Measurements from ENCODE around the gene CTDNEP1. TPM values are rescaled to one million over a fixed set of nuclear protein-coding genes. Genes with fewer than 3 reads are reported as not detected.
A peak's percentile ranks its signal among the peaks of the same experiment; 100 is the strongest.

The CTDNEP1 gene
- total RNA-seq, 4 donors from 2014 or later = 38.5 to 82.2 (median 65.9) TPM

DNA sequence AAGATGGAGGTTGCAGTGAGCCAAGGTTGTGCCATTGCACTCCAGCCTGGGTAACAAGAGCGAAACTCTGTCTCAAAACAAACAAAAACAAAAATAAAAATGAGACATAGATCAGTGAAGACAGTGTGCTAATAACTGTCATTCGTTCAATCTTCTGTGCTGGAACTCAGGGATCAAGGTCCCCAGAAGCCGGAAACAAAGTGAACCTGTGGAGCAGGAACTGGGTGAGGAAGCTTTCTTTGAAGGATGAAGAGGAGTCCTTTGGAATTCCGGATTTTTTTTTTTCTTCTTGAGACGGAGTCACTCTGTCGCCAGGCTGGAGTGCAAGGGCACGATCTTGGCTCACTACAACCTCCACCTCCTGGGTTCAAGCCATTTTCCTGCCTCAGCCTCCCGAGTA lies 27.9 kb upstream of the CTDNEP1 start:
- Histone ChIP-seq H3K4me3 (no peak overlapping the region), H3K4me1 (peaks cover 0 to 27% (median 13%) of the 10 kb centered on the region in 4 donors), H3K27ac (peak overlapping the region in 1 of 4 donors; percentile 5), H3K9me3 (no peaks in the 10 kb centered on the region), H3K27me3 (peaks cover 0 to 18% of the 10 kb centered on the region in 2 donors), H3K36me3 (no peaks in the 10 kb centered on the region)
- DNase-seq (ENCODE audit: low spot score in 2 of 2) = no peak
- WGBS, 2 donors = 82 to 87% methylated on average over 8 of the region's 8 CpGs
- TF ChIP-seq EP300 (IDR thresholded peaks at IDR 0.05) = no peak

- H3K4me3 ChIP-seq = no peak overlapping the region
- DNase-seq (ENCODE audit: low spot score in 2 of 2) = no peak
- H3K4me1 ChIP-seq = peaks cover 0 to 21% (median 4%) of the 10 kb centered on the region in 4 donors
- H3K9me3 ChIP-seq = no peaks in the 10 kb centered on the region
- WGBS, 2 donors = 38 to 42% methylated on average over 1 of the region's 1 CpG
- H3K36me3 ChIP-seq = no peaks in the 10 kb centered on the region
- H3K27me3 ChIP-seq = peaks cover 0 to 39% of the 10 kb centered on the region in 2 donors
- TF ChIP-seq CTCF (IDR thresholded peaks at IDR 0.05) = no peak
- TF ChIP-seq POLR2A (IDR thresholded peaks at IDR 0.05) = no peak
- no peak for TF ChIP-seq EP300 (IDR thresholded peaks at IDR 0.05)
- H3K27ac ChIP-seq = no peak overlapping the region
Observed at GRCh38 chr17:7266784-7267183, 15.2 kb upstream of the CTDNEP1 start.

DNA sequence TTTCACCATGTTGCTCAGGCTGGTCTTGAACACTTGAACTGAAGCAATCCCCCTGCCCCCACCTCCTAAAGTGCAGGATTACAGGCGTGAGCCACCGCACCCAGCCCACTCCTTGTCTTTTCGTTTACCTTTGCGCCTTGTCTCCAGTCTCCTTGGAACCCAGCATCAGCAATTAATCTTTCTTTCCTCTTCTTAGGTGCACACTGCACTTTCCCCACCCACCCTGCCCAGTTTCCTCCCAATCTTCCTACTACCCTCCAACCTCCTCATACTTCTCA lies 12.2 kb upstream of the CTDNEP1 start:
- H3K36me3 ChIP-seq = peaks cover 0 to 13% (median 0%) of the 10 kb centered on the region in 3 donors
- TF ChIP-seq CTCF (IDR thresholded peaks at IDR 0.05) (no peak), EP300 (IDR thresholded peaks at IDR 0.05) (no peak), POLR2A (IDR thresholded peaks at IDR 0.05) (no peak)
- peak overlapping the region in 1 of 4 donors; percentile 76 for H3K27ac ChIP-seq
- DNase-seq (ENCODE audit: low spot score in 2 of 2) = no peak
- peaks cover 0 to 55% of the 10 kb centered on the region in 2 donors for H3K27me3 ChIP-seq
- H3K4me1 ChIP-seq = peaks cover 0 to 38% (median 13%) of the 10 kb centered on the region in 4 donors
- 55 to 56% methylated on average over 4 of the region's 4 CpGs for WGBS, 2 donors
- H3K9me3 ChIP-seq = no peaks in the 10 kb centered on the region
- peak overlapping the region in 1 of 4 donors; percentile 41 for H3K4me3 ChIP-seq

DNA sequence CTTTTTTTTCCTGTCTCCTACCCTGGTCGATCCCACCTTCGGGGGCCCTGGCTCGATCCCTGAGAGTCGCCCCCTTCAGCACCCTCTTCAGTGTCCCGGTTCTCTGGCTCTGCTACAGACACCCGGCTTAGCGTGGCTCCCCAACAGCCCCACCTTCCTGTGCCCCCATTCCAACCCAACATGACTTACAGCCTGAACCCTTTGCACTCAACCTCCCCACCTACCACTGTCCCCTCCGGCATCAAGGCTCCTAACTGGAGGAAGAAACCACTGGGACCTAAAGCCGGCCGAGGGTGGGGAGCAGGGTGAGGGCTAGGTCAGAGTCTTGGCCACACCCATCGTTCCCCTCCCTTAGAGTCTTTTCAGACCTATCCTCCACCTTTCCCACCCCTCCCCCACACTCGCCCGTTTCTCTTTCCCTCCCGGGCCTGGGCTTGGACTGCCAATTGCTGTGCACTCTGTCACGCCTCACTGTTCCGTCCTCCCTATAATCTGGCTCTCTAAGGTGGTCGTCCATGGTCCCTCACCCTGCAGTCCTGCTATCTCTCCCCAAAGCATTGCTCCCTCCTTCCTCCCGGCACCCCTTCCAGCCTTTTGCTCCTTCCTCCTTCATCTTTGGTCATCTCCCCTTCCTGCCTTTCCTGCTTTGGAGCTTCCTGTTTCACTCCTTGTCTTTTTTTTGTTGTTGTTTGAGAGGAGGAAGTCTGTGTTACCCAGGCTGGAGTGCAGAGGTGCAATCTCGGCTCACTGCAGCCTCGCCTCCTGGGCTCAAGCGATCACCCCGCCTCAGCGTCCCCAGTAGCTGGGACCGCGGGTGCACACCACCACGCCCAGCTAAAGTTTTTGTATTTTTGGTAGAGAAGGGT lies 11.6 kb upstream of the CTDNEP1 start:
- peak overlapping the region in 3 of 4 donors; percentile 11 to 41 (median 16) for H3K4me3 ChIP-seq
- peaks cover 0 to 55% of the 10 kb centered on the region in 2 donors for H3K27me3 ChIP-seq
- TF ChIP-seq POLR2A (IDR thresholded peaks at IDR 0.05) (no peak), EP300 (IDR thresholded peaks at IDR 0.05) (no peak), CTCF (IDR thresholded peaks at IDR 0.05) (no peak)
- no peaks in the 10 kb centered on the region for H3K9me3 ChIP-seq
- 9 to 14% methylated on average over 26 of the region's 26 CpGs for WGBS, 2 donors
- no peak for DNase-seq (ENCODE audit: low spot score in 2 of 2)
- peaks cover 0 to 38% (median 13%) of the 10 kb centered on the region in 4 donors for H3K4me1 ChIP-seq
- H3K27ac ChIP-seq = peak overlapping the region in 1 of 4 donors; percentile 76
- peaks cover 0 to 19% (median 0%) of the 10 kb centered on the region in 3 donors for H3K36me3 ChIP-seq

GRCh38 chr17:7262192-7262934 lies 10.8 kb upstream of the CTDNEP1 start, which contains the start of gene CLDN7:
CLDN7 (minus strand) TSS chr17:7262478; CDS start chr17:7262043, 435 bp downstream.
- H3K4me3 ChIP-seq = peak within 1 kb of the TSS; percentile 18 to 49 (median 44)
- peaks cover 0 to 27% (median 0%) of the 10 kb centered on the region in 3 donors for H3K36me3 ChIP-seq
- peaks cover 0 to 49% of the 10 kb centered on the region in 2 donors for H3K27me3 ChIP-seq
- 5 to 8% methylated on average over 48 to 51 of the region's 64 CpGs for WGBS, 2 donors
- peak within 1 kb of the TSS in 1 of 4 donors; percentile 76 for H3K27ac ChIP-seq
- DNase-seq (ENCODE audit: low spot score in 2 of 2) = no peak
- H3K4me1 ChIP-seq = peaks cover 0 to 38% (median 13%) of the 10 kb centered on the region in 4 donors
- TF ChIP-seq EP300 (IDR thresholded peaks at IDR 0.05) = no peak
- TF ChIP-seq POLR2A (IDR thresholded peaks at IDR 0.05) = no peak
- TF ChIP-seq CTCF (IDR thresholded peaks at IDR 0.05) = no peak
- H3K9me3 ChIP-seq = no peaks in the 10 kb centered on the region
